Activated CD4-positive, alpha-beta T cell treated with anti-CD3 and anti-CD28 coated beads, Interleukin-2, amount 50 U/mL, for 48 hours (primary cell): ENCODE measurements around the gene AVPR2.

Experiments used
- DNase-seq, 2 experiments: peaks; one replicate each; pipeline ENCODE4 v3.0.0-alpha.2; 2020

AVPR2 gene

GRCh38 chrX:153934148-153934761 lies 29.8 kb downstream of the AVPR2 start:
- DNase-seq, result no peak

DNA sequence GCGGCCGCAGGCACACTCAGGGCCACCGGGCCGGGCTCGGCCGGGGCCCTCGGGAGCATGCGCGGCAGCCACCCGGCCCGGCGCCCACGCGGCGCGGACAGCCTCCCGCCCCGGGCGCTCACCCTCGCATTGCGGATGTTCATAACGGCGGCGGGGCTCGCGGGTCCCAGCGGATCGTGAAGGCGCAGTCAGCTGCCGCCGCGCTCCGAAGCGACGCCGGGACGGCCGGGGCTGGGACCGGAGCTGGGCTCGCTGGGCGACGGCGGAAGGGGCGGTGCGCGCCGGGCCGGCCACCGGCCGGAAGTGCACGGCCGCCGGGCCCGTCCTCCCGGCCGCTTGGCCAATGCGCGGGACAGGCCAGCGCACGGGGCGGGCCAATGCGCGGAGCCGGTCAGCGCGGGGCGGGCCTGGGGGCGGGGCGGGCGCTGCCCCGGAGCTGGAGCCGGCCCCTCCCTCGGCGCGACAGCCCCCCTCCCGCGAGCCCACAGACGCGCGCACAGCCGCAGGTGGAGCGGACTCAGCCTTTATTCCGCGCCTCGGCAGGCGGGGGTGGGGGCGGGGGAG lies 30.4 kb downstream of the AVPR2 start, which contains the start of gene NAA10:
TSS of gene NAA10 (minus strand) at position 276 of the 564 bp plus-strand sequence. CDS start at position 143, 133 bp downstream.
- DNase-seq, result peak; percentile 61 to 66

DNA sequence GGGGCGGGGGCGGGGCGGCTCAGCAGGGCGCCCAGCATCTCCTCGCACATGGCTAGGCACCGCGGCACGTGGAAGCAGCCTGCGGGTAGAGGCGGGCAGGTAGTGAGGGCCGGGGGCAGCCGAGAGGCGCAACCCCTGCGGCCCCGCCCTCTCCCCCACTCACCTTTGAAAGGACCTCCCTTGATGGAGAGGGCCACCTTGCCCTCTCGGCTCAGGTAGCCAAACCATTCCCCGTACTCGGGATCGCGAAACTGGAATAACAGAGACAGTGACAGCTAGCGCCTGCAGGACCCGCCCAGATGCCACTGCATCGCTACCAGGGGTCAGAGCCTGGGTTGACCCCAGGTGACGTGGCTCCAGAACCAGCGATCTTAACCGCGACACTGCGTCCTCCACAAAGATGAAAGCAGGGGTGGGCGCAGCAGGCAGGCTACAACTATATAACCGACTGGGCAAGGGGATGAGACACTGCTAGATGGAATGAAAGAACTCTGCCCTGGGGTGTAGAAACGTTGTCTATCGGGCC lies 30.9 kb downstream of the AVPR2 start:
- no peak for DNase-seq

DNA sequence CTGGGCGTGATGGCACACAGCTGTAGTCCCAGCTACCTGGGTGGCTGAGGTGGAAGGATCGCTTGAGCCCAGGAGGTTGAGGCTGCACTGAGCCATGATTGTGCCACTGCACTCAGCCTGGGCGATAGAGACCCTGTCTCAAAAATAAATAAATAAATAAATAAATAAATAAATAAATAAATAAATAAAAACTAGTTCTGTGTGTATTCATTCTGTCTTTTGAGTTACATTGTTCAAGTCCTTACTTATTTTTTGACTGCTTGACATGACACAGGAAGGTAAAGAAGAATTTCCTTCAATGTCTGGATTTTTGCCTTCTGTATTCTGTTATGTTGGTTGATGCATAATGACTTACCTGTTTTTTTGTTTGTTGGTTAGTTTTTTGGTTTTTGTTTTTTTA lies 32.6 kb downstream of the AVPR2 start:
- no peak for DNase-seq

DNA sequence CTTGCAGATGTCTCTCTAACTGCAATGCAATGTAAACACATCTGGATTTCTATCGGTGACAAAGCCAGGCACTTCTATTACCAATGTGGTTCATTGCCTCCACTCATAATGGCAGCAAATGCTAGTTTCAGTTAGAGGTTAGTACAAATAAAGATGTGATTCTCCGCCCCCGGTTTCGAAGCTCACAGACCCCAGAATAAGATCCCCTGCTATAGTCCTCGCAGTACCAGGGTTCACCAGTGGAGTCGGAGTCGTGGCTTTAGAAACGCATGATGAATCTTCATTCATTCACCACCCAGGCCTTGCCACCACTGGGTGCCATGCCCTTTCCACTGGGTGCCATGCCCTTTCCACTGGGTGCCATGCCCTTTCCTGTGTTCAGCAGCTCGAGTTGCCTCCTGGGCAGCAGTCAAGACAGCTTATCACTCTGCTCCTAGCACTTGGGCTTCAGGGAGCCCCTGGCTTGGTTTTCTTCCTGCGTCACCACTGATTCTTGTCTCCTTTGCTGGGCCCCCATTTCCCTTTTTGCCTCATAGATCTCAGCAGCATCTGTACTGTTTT lies 33.8 kb downstream of the AVPR2 start:
- DNase-seq, result no peak

- no peak for DNase-seq
Observed at GRCh38 chrX:153939573-153939972, 35.1 kb downstream of the AVPR2 start.

GRCh38 chrX:153941336-153942252 lies 37.1 kb downstream of the AVPR2 start:
- no peak for DNase-seq

- DNase-seq, result peak; percentile 43 to 51
Observed at GRCh38 chrX:153944140-153944799, 39.8 kb downstream of the AVPR2 start, which contains the start of gene RENBP. Gene RENBP (minus strand): TSS chrX:153944643. CDS start chrX:153944610, 33 bp downstream.

- DNase-seq, result no peak
Observed at GRCh38 chrX:153944800-153945150, 40.3 kb downstream of the AVPR2 start.

- DNase-seq, result no peak
Observed at GRCh38 chrX:153945956-153946943, 41.8 kb downstream of the AVPR2 start.

DNA sequence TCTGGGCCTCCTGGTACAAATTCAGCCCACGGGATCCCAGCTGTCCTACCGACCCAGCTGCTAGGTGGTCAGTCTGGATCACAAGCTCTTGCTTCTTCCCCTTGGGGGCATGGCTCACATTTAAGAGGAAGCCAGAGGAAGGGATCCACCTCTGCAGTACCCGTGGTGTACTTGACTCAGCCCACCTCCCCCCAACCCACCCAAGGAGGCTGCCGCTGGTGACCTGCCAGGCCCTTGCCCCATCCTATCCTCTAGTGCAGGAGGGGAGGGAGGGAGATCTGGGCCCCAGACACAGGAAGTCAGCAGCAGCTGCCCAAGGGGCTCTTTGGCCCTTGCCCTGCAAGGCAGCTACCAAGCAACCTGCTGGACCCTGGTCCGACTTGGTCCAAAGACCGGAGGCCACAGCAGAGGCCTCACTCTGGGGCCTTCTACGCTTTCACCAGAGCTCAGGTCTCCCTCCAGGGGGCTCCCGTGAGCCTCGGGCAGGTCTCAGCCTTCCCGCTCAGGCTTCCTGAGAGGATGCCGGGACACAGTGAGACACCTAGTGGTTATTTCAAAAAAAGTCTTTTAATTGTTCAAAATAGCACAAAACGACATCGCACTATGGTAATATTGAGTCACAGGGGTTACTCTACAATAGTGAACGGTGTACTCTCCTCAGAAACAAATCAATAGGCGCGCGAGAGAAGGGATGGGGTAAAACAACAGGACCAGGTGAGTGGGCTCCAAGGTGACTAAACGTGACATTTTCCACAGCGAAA lies 42.7 kb downstream of the AVPR2 start:
- peak; percentile 76 to 83 for DNase-seq

DNA sequence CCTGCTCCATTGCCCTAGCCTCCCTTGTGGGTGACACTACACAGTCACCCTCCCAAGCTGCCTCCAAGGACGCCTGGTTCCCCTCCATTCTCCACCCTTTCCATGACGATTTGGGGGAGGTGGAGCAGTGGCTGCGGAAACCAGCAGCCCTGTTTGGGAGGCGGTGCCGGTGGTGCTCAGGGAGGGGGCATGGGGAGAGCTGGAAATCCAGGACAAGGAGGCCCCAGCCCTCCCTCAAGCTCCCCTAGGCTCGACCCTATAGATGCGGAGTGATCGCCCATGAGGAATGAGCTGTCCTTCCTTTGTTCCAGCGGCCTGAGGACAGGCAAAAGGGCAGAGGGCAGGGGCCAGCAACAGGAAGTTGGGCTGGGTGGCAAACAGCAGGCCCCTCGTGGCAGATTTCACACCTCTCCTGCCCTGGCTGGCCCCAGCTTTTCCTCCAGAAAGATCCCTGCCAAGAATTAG lies 43.6 kb downstream of the AVPR2 start:
- DNase-seq, result no peak

- DNase-seq, result no peak
Observed at GRCh38 chrX:153948847-153949805, 44.7 kb downstream of the AVPR2 start.

- no peak for DNase-seq
Observed at GRCh38 chrX:153950127-153950526, 45.7 kb downstream of the AVPR2 start.

DNA sequence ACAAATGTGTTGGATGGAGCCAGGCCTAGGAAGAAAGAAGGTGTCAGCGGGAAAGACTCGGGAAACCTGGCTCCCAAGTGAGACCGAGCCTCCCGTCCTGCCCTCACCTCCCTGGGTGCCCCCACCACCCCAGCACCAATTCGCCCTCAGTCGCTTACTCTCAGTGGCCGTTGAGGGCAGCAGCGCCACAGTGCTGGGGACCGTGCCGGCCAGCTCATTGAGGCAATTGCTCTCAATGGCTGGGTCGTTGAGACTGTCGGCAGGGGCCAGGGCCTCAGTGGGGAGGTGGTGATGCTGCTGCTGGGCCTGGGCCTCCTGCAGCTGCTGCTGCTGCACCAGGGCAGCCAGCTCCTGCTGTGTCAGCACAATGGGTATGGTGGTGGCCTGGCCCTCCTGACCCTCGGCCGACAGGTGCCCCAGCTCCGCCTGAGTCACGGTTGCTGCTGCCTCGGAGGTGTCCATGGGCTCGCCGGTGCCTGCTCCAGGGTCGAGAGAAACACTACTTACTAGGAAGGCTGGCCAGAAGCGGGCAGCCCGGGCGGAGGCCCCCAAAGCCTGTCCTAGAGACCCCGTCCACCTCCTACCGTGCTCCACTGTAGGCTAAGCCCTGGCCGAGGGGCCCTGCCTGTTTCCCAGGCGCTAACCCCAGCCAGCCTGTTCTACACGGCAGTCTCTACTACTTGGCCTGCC lies 47.4 kb downstream of the AVPR2 start:
- no peak for DNase-seq

DNA sequence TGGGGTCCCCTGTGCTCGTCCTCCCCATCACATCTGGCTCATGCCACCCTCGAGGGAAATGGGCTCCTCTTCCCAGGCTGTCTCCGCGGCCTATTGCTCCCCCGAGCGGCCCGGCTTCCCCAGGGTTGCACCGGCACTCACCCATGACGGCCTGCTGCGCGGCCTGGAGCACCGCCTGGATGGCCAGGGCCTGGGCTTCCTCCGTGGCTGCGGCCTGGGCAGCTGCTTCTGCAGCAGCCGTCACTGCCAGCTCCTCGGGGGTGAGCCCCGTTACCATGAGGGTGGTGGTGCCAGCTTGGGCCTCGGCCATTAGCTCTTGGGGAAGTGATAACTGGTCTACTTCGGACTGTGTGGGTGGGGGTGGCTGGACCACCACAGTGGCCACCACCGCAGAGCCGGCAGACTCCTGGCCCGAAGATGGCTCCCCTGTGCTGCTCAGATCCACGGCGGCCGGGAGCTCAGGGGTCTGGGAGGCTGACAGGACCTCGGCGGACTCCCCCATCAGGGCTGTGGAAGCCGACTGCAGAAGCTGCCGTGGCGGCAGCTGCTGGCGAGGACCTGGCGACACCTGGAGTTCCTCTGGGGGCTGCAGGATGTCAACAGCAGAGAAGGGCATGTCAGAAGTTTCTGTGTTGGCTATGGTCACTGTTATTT lies 48.0 kb downstream of the AVPR2 start:
- DNase-seq, result no peak

DNA sequence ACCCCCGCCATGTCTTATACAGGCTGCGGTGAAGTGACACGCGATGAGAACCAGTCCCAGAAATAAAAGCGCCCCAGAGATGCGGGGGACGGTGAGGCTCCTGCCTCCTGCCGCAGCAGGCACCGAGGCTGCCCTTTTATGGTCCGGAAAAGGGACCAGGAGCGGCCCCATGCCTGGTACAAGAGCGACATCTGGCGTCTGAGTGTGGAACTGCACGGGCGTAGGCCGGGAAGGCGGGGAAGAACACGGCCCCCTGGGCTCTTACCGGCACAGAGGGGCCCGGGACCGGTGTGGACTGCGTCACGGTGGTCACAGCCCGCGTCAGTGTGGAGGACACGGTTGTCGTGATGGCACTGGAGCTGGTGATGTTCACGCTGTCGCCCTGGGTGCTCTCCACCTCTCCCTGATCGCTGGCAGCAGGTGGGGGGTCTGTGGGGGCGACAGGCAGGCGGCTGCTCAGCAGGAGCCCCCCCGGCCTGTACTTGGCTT lies 48.9 kb downstream of the AVPR2 start:
- peak; percentile 80 to 83 for DNase-seq
